Activated B cell treated with CpG ODN at 0.5 μM for 24 hours (primary cell): Measurements from ENCODE around the gene TFRC. TPM values are rescaled to one million over a fixed set of nuclear protein-coding genes. Genes with fewer than 3 reads are reported as not detected.
A peak's percentile ranks its signal among the peaks of the same experiment; 100 is the strongest.

Experiments used
- ATAC-seq: fragments of 200-7000 bp; cut with Tn5 transposase; one replicate; pipeline ENCODE4 v1.10.0; 2021; ENCODE audit warnings: low read depth, mild to moderate bottlenecking, moderate library complexity
- CTCF ChIA-PET: fragments of 350-600 bp; sonication (Branson Sonifier 250); formaldehyde crosslinking; loops from one replicate; lab custom pipeline; 2021; ENCODE audit warnings: antibody characterized with exemption; lab: Charles Lee
- POLR2A ChIA-PET: fragments of 350-600 bp; sonication (Branson Sonifier 250); formaldehyde crosslinking; loops from one replicate; lab custom pipeline; 2021; ENCODE audit warnings: antibody characterized with exemption; lab: Charles Lee
- DNase-seq: peaks from one replicate; pipeline ENCODE4 v3.0.0; 2022
- H3K27ac Mint-ChIP-seq: one replicate; pipeline ENCODE4 v1.8.0; 2020; ENCODE audit warnings: mixed read lengths
- H3K27me3 Mint-ChIP-seq: one replicate; pipeline ENCODE4 v1.8.0; 2021; ENCODE audit warnings: mixed read lengths
- H3K36me3 Mint-ChIP-seq: one replicate; pipeline ENCODE4 v1.8.0; 2021; ENCODE audit warnings: low read depth, mixed read lengths
- H3K4me1 Mint-ChIP-seq: one replicate; pipeline ENCODE4 v1.8.0; 2021; ENCODE audit warnings: mixed read lengths
- H3K4me3 Mint-ChIP-seq: one replicate; pipeline ENCODE4 v1.8.0; 2020; ENCODE audit warnings: mild to moderate bottlenecking, mixed read lengths
- H3K9me3 Mint-ChIP-seq: one replicate; pipeline ENCODE4 v1.8.0; 2020; ENCODE audit warnings: mixed read lengths
- CTCF ChIP-seq: fragments of 200-600 bp; IDR thresholded peaks from one replicate; pipeline ENCODE4 v1.8.0; 2022; ENCODE audit warnings: antibody characterized with exemption, mild to moderate bottlenecking
- intact Hi-C: fragments of 100-400 bp; cut with micrococcal nuclease; formaldehyde crosslinking; loops from one replicate; pipeline ENCODE4 v1.15.1; 2024
- total RNA-seq: library from RNA; stranded (reverse); gene quantifications from 2 replicates; pipeline ENCODE4 v1.2.3, GENCODE V29; 2022

Gene TFRC
- total RNA-seq, 1 donor from 2014 or later, result 290 TPM

- Mint-ChIP-seq H3K9me3 (no peaks in the 10 kb centered on the region), H3K27me3 (no peaks in the 10 kb centered on the region), H3K4me1 (peaks cover 42% of the 10 kb centered on the region), H3K36me3 (no peaks in the 10 kb centered on the region), H3K4me3 (no peak overlapping the region), H3K27ac (peak overlapping the region; percentile 89)
- ATAC-seq, result no peak
- ChIA-PET CTCF (interaction anchor here (1.5 kb wide), 1 partner anchor 95 kb away, joined by 6 read pairs; no protein-coding TSS in a partner anchor), POLR2A (interaction anchor here (0.5 to 1.8 kb wide), 6 partner anchors 15 to 109 kb away, joined by 4 to 7 read pairs (median 5); no protein-coding TSS in a partner anchor)
- intact Hi-C loops, result loop anchor here (2.0 kb wide), 2 partner anchors 15 to 19 kb away; partner anchors contain the start of gene TFRC
- no peak for DNase-seq
- no peak for TF ChIP-seq CTCF
Observed at GRCh38 chr3:196097373-196098154, 15.7 kb upstream of the TFRC start.

- peak overlapping the region; percentile 89 for H3K27ac Mint-ChIP-seq
- H3K4me1 Mint-ChIP-seq, result peaks cover 42% of the 10 kb centered on the region
- ATAC-seq (peak; percentile 82), DNase-seq (peak; percentile 18)
- H3K4me3 Mint-ChIP-seq, result peak overlapping the region; percentile 61
- no peak for TF ChIP-seq CTCF
- no peaks in the 10 kb centered on the region for H3K36me3 Mint-ChIP-seq
- H3K9me3 Mint-ChIP-seq, result no peaks in the 10 kb centered on the region
- intact Hi-C loops, result loop anchor here (2.0 kb wide), 2 partner anchors 14 to 20 kb away; partner anchors contain the start of gene TFRC
- POLR2A ChIA-PET, result interaction anchor here (0.5 to 1.8 kb wide), 8 partner anchors 16 to 110 kb away, joined by 4 to 7 read pairs (median 5); no protein-coding TSS in a partner anchor
- CTCF ChIA-PET, result interaction anchor here (1.2 to 1.5 kb wide), 4 partner anchors 23 to 100 kb away, joined by 3 to 10 read pairs (median 6); no protein-coding TSS in a partner anchor
- H3K27me3 Mint-ChIP-seq, result no peaks in the 10 kb centered on the region
Observed at GRCh38 chr3:196096382-196096953, 14.6 kb upstream of the TFRC start.

GRCh38 chr3:196093317-196094111, 11.6 kb upstream of the TFRC start:
- intact Hi-C loops, result no loop called here
- Mint-ChIP-seq H3K9me3 (no peaks in the 10 kb centered on the region), H3K27ac (no peak overlapping the region), H3K27me3 (no peaks in the 10 kb centered on the region), H3K36me3 (no peaks in the 10 kb centered on the region), H3K4me3 (no peak overlapping the region), H3K4me1 (peaks cover 34% of the 10 kb centered on the region)
- no peak for ATAC-seq
- ChIA-PET CTCF (no interaction called here), POLR2A (interaction anchor here (0.6 to 1.1 kb wide), 4 partner anchors 8 to 86 kb away, joined by 3 to 4 read pairs (median 3); no protein-coding TSS in a partner anchor)
- TF ChIP-seq CTCF, result no peak
- no peak for DNase-seq

GRCh38 chr3:196087906-196088305, 6.0 kb upstream of the TFRC start:
- intact Hi-C loops, result no loop called here
- POLR2A ChIA-PET, result no interaction called here
- H3K4me1 Mint-ChIP-seq, result peaks cover 5% of the 10 kb centered on the region
- H3K27ac Mint-ChIP-seq, result no peak overlapping the region
- DNase-seq (no peak), ATAC-seq (no peak)
- CTCF ChIA-PET, result no interaction called here
- no peak overlapping the region for H3K4me3 Mint-ChIP-seq
- TF ChIP-seq CTCF, result no peak
- no peaks in the 10 kb centered on the region for H3K9me3 Mint-ChIP-seq
- no peaks in the 10 kb centered on the region for H3K27me3 Mint-ChIP-seq
- H3K36me3 Mint-ChIP-seq, result no peaks in the 10 kb centered on the region
